ENCODE data around the gene OMA1.

DNA sequence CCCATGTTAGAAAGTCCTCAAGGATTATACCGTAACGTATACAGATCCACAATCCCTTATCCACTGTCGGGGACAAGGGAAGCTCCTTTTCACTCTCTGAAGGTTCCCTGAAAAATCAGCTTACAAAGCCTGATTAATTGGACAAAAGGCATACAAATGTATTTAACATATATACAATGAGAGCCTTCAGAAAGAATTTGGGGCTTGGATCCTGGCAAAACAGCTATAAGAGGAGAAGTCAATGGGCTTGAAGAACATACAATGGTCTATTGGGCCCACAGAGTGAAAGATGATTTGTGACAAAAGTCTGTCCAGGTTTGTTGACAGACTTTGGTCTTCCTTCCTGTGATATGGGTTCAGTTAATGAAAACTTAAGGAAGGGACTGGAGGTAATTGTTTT, 19.8 kb upstream of the OMA1 start:
- TF ChIP-seq EZH2 (IDR thresholded peaks at IDR 0.05; ENCODE audit: low read depth): no peak
- TF ChIP-seq, protein P1, sequence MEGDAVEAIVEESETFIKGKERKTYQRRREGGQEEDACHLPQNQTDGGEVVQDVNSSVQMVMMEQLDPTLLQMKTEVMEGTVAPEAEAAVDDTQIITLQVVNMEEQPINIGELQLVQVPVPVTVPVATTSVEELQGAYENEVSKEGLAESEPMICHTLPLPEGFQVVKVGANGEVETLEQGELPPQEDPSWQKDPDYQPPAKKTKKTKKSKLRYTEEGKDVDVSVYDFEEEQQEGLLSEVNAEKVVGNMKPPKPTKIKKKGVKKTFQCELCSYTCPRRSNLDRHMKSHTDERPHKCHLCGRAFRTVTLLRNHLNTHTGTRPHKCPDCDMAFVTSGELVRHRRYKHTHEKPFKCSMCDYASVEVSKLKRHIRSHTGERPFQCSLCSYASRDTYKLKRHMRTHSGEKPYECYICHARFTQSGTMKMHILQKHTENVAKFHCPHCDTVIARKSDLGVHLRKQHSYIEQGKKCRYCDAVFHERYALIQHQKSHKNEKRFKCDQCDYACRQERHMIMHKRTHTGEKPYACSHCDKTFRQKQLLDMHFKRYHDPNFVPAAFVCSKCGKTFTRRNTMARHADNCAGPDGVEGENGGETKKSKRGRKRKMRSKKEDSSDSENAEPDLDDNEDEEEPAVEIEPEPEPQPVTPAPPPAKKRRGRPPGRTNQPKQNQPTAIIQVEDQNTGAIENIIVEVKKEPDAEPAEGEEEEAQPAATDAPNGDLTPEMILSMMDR (conservative IDR thresholded peaks at IDR 0.05): no peak

All from PC-9 (cell line).